HCT116 (cell line): ENCODE data around the gene NR6A1.

Experiments used
- CTCF ChIP-seq, 3 experiments: fragments of 200-600 bp in 1 of 3; sonication (generic) in 1 of 3; IDR thresholded peaks in 2 of 3; conservative IDR thresholded peaks in 1 of 3; 2 replicates each; pipeline ENCODE4 v1.5.1; 2012 to 2017; ENCODE audit warnings: low read depth in 2 of 3, low read length in 2 of 3, antibody characterized with exemption in 1 of 3, borderline replicate concordance in 1 of 3, control low read depth in 1 of 3, mild to moderate bottlenecking in 1 of 3, mixed read lengths in 1 of 3, mixed run types in 1 of 3, moderate library complexity in 1 of 3; ENCODE audit not compliant: insufficient read depth in 1 of 3
- EGR1 ChIP-seq: IDR thresholded peaks from 2 replicates; pipeline ENCODE4 v1.6.1; 2012; ENCODE audit warnings: low read depth
- EZH2 ChIP-seq: fragments of 200-600 bp; sonication (generic); IDR thresholded peaks from 2 replicates; pipeline ENCODE4 v1.6.1; 2017; ENCODE audit warnings: antibody characterized with exemption, mixed run types
- FOSL1 ChIP-seq: IDR thresholded peaks from 2 replicates; pipeline ENCODE4 v1.6.1; 2012; ENCODE audit warnings: low read depth
- JUND ChIP-seq: IDR thresholded peaks from 2 replicates; pipeline ENCODE4 v1.6.1; 2012
- MAX ChIP-seq: IDR thresholded peaks from 2 replicates; pipeline ENCODE4 v1.6.1; 2012
- POLR2A ChIP-seq: IDR thresholded peaks from 2 replicates; pipeline ENCODE4 v1.7.0; 2011; ENCODE audit warnings: borderline replicate concordance; ENCODE audit not compliant: insufficient read depth, insufficient read length; ENCODE audit errors: extremely low read depth
- POLR2AphosphoS5 ChIP-seq: IDR thresholded peaks from 2 replicates; pipeline ENCODE4 v1.6.1; 2011; ENCODE audit warnings: mild to moderate bottlenecking, low read depth, low read length, moderate library complexity
- RAD21 ChIP-seq: IDR thresholded peaks from 2 replicates; pipeline ENCODE4 v1.6.1; 2012; ENCODE audit warnings: low read depth, mild to moderate bottlenecking
- SP1 ChIP-seq: IDR thresholded peaks from 2 replicates; pipeline ENCODE4 v1.6.1; 2012; ENCODE audit warnings: low read depth
- YY1 ChIP-seq: IDR thresholded peaks from 2 replicates; pipeline ENCODE4 v1.6.1; 2011; ENCODE audit warnings: low read length, low read depth, moderate library complexity, mild to moderate bottlenecking; ENCODE audit not compliant: insufficient replicate concordance; ENCODE audit errors: extremely low read depth
- ZBTB33 ChIP-seq: IDR thresholded peaks from 2 replicates; pipeline ENCODE4 v1.6.1; 2011; ENCODE audit warnings: mild to moderate bottlenecking, low read length, moderate library complexity; ENCODE audit not compliant: insufficient replicate concordance; ENCODE audit errors: extremely low read depth
- ZFX ChIP-seq: fragments of 450-650 bp; IDR thresholded peaks from 2 replicates; pipeline ENCODE4 v1.6.1; 2017

GRCh38 chr9:124757616-124758015 is 13.5 kb downstream of the NR6A1 start:
- TF ChIP-seq CTCF (IDR thresholded peaks at IDR 0.05 in 2 of 3, conservative IDR thresholded peaks at IDR 0.05 in 1 of 3; ENCODE audit: borderline replicate concordance in 1 of 3, insufficient read depth in 1 of 3, low read depth in 2 of 3, low read length in 2 of 3) (no peak), POLR2AphosphoS5 (no peak), MAX (no peak), EZH2 (no peak), ZFX (no peak), JUND (no peak), EGR1 (no peak), FOSL1 (no peak), ZBTB33 (no peak), POLR2A (no peak), SP1 (no peak), YY1 (no peak), RAD21 (no peak)
